Measurements from ENCODE around the gene RPL27. TPM values are rescaled to one million over a fixed set of nuclear protein-coding genes. Genes with fewer than 3 reads are reported as not detected.
"Not testable (repeated sequence)": the region's sequence is repeated elsewhere in the genome, so short reads cannot be mapped to it uniquely, and the experiment has no call there.

RPL27 gene
- total and polyA plus RNA-seq, 9 donors = 1,130 to 5,312 (median 1,880) TPM

DNA sequence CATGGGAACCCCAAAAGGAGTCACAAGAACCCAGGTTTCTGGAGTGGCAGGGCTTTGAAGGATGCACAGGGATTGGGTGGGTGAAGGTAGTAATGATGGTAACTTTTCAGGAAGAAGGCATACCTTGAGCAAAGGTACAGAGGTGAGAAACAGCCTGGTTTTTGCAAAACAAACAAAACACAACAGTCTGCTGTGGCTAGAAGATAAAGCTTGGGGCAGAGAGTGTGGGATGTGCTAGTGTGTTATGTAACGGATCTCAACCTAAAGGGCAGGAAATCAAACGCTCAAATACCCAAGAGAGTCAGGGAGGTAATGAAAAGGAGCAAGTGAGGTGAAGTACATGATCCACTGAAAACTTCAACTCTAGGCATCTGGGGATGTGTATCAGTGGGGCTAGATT lies 23.0 kb upstream of the RPL27 start:
- WGBS, 3 donors = 27 to 35% (median 34%) methylated on average over 2 of the region's 2 CpGs
- Histone ChIP-seq H3K4me1 (ENCODE audit: insufficient read depth) (peaks cover 4% of the 10 kb centered on the region), H3K9me3 (no peaks in the 10 kb centered on the region), H3K4me3 (no peak overlapping the region), H3K36me3 (no peaks in the 10 kb centered on the region), H3K27ac (no peak overlapping the region), H3K27me3 (no peaks in the 10 kb centered on the region)
- no peak for DNase-seq
- intact Hi-C loops (cut with DNase I) = no loop called here
- TF ChIP-seq POLR2A (IDR thresholded peaks at IDR 0.05) (no peak), EP300 (IDR thresholded peaks at IDR 0.05) (no peak)
- TF ChIP-seq, protein P1, sequence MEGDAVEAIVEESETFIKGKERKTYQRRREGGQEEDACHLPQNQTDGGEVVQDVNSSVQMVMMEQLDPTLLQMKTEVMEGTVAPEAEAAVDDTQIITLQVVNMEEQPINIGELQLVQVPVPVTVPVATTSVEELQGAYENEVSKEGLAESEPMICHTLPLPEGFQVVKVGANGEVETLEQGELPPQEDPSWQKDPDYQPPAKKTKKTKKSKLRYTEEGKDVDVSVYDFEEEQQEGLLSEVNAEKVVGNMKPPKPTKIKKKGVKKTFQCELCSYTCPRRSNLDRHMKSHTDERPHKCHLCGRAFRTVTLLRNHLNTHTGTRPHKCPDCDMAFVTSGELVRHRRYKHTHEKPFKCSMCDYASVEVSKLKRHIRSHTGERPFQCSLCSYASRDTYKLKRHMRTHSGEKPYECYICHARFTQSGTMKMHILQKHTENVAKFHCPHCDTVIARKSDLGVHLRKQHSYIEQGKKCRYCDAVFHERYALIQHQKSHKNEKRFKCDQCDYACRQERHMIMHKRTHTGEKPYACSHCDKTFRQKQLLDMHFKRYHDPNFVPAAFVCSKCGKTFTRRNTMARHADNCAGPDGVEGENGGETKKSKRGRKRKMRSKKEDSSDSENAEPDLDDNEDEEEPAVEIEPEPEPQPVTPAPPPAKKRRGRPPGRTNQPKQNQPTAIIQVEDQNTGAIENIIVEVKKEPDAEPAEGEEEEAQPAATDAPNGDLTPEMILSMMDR (IDR thresholded peaks at IDR 0.05) = no peak

DNA sequence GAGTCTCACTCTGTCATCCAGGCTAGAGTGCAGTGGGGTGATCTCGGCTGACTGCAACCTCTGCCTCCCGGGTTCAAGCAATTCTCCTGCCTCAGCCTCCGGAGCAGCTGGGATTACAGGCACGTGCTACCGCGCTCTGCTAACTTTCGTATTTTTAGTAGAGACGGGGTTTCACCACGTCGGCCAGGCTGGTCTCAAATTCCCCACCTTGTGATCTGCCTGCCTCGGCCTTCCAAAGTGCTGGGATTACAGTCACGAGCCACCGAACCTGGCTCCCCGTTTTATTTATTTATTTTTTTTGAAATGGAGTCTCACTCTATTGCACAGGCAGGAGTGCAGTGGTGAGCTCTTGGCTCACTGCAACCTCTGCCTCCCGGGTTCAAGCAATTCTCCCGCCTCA lies 22.5 kb upstream of the RPL27 start:
- H3K4me3 ChIP-seq; H3K27me3 ChIP-seq; H3K9me3 ChIP-seq; H3K27ac ChIP-seq; DNase-seq; H3K36me3 ChIP-seq; intact Hi-C loops (cut with DNase I); H3K4me1 ChIP-seq (ENCODE audit: insufficient read depth): not testable (repeated sequence)
- WGBS, 3 donors = 86 to 87% (median 86%) methylated on average over 16 of the region's 16 CpGs

DNA sequence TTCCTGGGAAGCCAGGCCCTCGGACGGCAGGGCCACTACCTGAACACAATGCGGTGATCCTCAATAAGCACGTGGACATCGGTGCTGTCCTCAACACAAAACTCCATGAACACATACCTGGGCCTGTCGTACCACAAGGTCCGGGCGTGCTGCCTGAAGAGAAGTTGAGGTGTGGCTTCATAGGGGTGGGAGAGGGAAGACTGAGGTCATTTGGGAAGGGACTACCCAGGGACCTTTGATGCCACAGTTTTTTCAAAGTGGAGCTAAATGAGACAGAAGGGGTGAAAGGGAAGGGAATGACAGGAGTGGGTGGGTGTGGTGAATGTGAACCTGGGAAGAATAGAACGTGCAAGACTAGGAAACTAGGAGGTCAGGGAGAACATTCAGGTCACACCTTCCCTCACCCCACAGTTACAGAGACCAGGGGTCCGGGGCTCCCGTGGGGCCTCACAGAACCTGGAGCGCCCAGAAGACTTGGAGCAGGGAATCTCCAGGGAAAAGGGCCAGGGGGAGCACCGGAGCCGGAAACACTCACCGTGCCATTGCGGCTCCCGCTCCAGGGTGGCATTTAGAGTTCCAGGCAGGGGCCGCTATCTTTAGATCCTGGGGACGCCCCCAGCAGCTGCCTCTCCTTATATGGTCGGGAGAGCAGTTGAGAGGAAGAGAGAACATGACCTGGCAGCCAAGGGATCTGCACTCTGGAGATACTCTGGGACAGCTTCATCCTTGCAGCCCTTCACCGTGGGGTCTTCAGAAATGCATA lies 18.5 kb upstream of the RPL27 start, which contains the start of gene PTGES3L:
TSS of gene PTGES3L (minus strand) at position 570 of the 763 bp plus-strand sequence. CDS start at position 543, 27 bp downstream.
- DNase-seq = peak in 1 of 5 donors; percentile 52
- TF ChIP-seq, protein P1 (IDR thresholded peaks at IDR 0.05) = no peak
- TF ChIP-seq EP300 (IDR thresholded peaks at IDR 0.05) (no peak), POLR2A (IDR thresholded peaks at IDR 0.05) (no peak)
- Histone ChIP-seq H3K9me3 (no peaks in the 10 kb centered on the region), H3K4me1 (ENCODE audit: insufficient read depth) (peaks cover 7% of the 10 kb centered on the region), H3K4me3 (peak within 1 kb of the TSS; percentile 79), H3K27me3 (no peaks in the 10 kb centered on the region), H3K27ac (peak within 1 kb of the TSS in 1 of 2 donors; percentile 46), H3K36me3 (no peaks in the 10 kb centered on the region)
- WGBS, 3 donors = 35 to 40% (median 37%) methylated on average over 21 of the region's 21 CpGs
- intact Hi-C loops (cut with DNase I) = no loop called here

DNA sequence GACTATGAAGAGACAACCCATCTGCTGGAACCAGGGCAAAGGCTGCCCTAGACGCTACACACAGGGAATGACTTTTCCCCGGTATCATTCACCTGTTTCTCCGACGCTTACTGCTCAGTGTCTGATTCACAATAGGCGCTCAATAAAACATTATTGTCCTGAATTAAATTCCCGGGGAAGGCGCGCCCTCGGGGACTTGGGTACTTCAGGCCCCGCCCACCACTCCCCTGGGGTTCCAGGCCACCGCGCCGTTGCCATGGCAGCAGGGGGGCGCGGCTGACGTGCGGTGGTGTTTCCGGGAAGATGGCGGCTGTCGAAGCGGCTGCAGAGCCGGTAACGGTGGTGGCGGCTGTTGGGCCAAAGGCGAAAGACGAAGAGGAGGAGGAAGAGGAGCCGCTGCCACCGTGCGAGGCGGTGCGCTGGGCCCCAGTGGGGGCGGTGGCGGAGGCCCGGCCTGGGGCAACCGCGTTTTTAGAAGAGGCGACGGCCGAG lies 17.9 kb upstream of the RPL27 start, which contains the start of gene RUNDC1:
TSS of gene RUNDC1 (plus strand) at position 292 of the 492 bp plus-strand sequence. CDS start at position 304, 12 bp downstream.
- 0 to 1% (median 0%) methylated on average over 39 of the region's 39 CpGs for WGBS, 3 donors
- intact Hi-C loops (cut with DNase I) = no loop called here
- peak; percentile 87 to 92 (median 90) for DNase-seq
- H3K27ac ChIP-seq = peak within 1 kb of the TSS in 1 of 2 donors; percentile 46
- no peaks in the 10 kb centered on the region for H3K27me3 ChIP-seq
- H3K4me1 ChIP-seq (ENCODE audit: insufficient read depth) = peaks cover 7% of the 10 kb centered on the region
- no peak for TF ChIP-seq POLR2A (IDR thresholded peaks at IDR 0.05)
- H3K9me3 ChIP-seq = no peaks in the 10 kb centered on the region
- no peaks in the 10 kb centered on the region for H3K36me3 ChIP-seq
- peak within 1 kb of the TSS; percentile 79 for H3K4me3 ChIP-seq

DNA sequence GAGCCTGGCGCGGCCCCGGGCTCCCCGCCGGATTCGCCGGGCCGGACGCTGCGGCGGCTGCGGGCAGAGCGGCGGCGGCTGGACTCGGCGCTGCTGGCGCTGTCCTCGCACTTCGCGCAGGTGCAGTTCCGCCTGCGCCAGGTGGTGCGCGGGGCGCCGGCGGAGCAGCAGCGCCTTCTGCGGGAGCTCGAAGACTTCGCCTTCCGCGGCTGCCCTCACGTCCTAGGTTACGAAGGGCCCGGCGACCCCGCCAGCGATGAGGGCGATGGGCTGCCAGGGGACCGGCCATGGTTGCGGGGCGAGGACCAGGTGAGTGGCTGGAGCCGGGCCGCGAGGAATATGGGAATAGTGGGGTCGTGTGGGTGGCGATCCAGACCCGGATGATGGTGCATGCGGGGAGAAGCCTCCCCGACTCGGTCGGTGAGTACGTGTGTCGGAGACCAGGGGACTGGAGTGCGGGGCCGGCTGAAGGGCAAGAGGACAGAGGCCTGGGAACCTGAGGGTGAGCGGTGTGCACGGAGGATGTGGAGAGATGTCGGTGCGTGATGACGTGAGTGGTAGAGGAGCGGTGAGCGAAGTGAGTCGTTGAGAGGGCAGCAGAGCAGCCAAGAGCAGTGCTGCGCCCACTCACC lies 17.3 kb upstream of the RPL27 start:
- TF ChIP-seq, protein P1 (IDR thresholded peaks at IDR 0.05) = peak in 1 of 3 donors; percentile 12
- no peak for TF ChIP-seq EP300 (IDR thresholded peaks at IDR 0.05)
- Histone ChIP-seq H3K9me3 (no peaks in the 10 kb centered on the region), H3K4me1 (ENCODE audit: insufficient read depth) (peaks cover 7% of the 10 kb centered on the region), H3K4me3 (peak overlapping the region; percentile 79), H3K27me3 (no peaks in the 10 kb centered on the region), H3K36me3 (no peaks in the 10 kb centered on the region), H3K27ac (peak overlapping the region in 1 of 2 donors; percentile 46)
- 0 to 1% (median 1%) methylated on average over 63 to 67 of the region's 67 CpGs for WGBS, 3 donors
- DNase-seq = peak in 3 of 5 donors; percentile 30 to 55 (median 47)
- intact Hi-C loops (cut with DNase I) = no loop called here
